Globus pallidus (tissue), 1 donor: Measurements from ENCODE around the gene NAV1.

Source experiments
- DNase-seq: peaks from one replicate; pipeline ENCODE4 v3.0.0-alpha.2; 2015; ENCODE audit warnings: low spot score

NAV1 gene

DNA sequence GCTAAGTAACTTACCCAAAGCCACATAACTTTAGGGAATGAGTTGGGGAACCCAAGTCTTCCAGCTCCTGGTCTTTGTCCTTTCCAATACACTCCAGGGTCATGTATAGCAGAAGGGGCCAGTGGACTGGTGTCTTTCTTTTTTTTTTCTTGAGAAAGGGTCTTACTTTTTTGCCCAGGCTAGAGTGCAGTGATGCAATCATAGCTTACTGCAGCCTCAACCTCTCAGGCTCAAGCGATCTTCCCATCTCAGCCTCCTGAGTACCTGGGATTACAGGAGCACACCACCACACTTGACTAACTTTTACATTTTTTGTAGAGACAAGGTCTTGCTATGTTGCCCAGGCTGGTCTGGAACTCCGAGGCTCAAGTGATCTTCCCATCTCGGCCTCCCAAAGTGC, 12.2 kb downstream of the NAV1 start:
- DNase-seq, result no peak

DNA sequence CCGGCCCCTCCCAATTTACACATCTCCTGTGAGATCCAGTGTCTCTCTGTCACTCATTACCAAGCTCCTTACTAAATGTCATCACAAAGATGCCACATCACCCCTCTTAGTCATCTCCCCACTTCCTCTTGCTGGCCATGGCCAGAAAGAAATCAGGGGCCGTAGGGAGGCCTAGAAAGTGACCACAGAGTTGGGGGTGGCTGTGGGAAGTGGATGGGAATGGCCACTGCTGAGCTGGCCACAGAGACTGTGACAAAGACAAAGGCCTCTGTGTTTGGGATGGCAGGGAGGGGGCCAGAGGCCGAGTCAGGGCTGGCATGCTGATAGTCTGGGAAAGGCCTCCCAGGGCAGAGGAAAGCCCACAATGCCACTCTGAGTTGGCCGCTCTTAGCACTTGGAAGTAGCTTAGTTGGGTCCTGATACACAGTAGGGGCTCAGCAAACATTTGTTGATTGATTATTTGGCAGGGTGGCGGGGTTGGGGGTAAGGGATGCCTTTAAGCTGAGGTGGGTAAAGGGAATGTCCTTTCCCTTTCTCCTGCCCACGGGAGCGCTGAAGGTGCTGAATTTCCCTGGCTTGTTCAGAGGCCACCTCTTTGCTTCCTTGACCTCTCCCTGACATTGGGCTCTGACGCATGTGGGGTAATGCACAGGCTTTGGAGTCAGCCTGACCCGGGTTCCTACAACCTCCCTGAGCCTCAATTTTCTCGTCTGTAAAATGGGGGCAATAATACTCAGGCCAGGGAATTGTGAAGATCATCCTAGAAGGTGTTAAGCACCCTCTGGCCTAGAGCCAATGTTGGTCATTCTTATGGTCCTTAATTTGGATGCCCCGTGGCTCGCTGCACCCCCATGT, 13.2 kb downstream of the NAV1 start:
- DNase-seq, result peak; percentile 97

DNA sequence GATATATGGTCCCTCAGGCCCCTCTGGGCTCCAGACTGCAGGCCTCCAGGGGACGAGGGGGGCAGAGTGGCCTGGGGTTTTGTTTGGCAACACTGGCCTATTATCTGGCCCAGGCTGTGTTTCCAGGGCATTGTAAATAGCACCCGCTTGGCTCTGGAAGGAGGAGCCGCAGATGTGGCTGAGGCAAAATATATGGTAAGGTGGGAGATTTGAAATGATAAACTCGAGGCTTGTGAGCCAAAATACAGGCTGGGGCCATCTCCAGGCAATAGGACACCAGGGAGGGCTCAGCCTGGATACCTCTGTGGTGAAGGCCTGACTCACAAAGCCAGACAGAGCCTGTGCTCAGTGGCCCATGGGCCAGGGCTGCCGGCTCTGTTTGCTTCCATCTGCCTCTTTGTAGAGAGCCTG, 14.0 kb downstream of the NAV1 start:
- peak; percentile 78 for DNase-seq

DNA sequence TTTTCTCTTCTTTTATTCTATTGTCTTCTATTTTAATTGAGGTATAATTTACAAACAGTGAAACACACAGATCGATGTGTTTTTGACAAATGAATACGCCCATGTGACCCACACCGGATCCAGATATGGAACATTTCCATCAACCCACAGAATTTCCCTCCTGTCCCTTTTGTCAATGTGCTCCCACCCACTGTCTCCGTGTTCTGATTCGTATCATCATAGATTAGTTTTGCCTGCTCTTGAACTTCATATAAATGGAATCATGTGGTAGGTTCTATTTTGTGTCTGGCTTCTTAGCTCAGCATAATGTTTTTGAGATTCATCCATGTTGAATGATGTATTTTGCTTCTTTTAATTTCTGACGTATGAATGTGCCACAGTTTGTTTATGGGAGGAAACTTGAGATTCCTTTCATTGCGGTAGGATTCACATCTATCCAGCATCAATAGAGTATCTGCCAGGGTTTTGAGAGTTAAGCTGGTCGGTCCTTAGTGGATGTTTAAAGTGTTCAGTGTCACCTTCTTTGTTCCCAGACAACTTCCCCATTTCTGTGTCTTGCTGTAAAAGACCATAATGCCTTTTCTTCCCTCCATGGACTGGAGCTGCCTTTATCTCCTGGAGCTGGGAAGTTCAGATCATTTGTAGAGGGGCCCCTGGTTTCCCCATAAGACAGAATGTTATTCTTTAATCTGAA, 14.7 kb downstream of the NAV1 start:
- DNase-seq, result no peak

DNA sequence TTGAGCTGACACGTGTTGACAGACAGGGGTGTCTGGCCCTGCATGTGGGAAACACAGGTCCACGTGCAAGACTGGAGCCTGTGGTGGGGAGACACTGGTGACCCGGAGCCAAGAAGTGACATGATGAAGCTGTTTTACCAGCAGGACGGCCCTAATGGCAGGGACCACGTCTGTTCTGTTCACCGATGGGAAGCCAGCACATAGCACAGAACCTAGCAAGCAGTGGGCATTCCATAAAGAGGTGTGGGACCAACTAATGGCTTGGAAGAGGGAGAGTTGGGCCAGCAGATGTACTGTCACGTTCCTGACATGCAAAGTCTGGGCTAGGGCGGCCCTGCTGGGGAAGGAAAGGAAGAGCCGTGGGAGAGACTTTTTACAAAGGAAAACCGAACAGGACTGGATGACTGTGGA, 15.3 kb downstream of the NAV1 start:
- DNase-seq, result no peak

DNA sequence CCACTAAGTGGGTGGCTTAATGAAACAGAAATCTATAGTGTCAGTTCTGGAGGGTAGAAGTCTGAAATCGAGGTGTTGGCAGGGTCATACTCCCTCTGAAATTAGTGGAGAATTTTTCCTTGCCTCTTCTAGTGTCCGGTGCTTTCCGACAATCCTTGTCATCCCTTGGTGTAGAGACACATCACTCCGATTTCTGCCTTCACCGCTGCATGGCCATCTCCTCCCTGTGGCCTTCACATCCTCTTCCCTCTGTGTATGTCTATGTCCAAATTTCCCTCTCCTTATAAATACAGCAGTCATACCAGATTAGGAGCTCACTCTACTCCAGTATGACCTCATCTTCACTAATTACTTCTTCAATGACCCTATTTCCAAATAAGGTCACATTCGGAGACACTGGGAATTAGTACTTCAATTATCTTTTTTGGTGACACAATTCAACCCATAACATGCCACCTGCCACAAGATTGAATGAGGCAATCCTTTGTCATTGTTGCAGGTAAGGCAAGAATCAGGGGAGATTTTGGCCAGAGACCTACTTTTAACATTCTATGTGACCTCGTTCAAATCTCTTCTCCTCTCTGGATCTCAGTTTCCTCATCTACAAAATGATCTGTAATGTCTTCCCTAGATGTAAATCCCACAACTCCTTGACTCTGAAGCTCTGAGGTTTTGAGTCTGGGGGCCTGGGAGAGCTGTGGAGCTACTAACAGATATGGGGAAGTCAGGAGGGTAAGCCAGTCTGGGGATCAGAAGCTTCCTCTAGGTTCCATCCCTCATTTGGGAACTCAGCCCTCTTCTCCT, 16.1 kb downstream of the NAV1 start:
- DNase-seq, result no peak

DNA sequence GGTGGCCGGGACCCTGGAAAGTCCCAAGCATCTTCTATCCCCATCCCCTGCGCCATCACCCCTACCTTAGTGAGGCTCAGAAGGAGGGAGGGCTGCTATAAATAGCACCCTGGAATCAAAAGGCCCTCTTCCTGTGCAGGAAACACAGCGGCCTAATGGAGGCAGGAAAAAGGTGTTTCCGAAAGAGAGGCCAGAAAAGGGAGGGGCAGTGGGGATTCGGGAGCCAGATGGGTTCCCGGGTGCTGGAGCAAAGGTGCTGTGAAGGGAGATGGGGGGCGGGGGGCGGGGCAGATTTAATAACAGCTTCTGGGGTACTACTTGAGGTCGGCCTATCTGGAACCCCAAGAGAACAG, 16.6 kb downstream of the NAV1 start:
- no peak for DNase-seq

DNA sequence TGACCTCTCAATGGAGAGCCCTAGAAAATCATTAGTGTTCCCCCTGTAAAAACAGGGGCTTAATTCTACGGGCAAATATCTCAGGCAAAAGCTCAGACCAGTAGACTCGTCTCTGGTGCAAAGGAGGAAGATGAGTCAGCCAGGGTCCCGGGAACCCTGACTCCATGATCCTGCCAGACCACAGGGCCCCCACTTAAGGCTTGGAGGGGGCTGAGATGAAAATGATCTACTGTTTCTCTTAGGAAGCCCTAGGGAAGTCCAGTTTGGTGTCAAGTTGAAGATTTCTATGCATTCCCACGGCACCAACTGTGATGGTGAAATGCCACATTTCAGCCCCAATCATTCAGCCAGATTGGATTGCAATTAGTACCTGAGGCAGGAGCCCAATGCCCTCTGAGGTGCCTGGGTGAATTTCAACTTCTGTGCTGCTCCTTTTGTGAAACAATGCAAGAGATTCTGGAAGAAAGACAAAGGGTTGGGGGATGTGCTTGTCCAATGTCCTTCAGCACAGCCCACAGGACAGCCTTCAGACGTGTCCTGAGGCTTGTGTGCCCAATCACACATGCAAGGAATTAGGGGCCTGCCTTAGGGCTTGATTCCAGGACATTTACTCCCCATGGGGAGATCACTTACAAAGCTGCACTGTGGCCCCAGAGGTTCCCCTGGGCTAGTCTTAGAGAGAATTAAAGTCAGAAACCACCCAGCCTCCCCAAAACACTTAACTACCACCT, 18.1 kb downstream of the NAV1 start:
- DNase-seq, result no peak

DNA sequence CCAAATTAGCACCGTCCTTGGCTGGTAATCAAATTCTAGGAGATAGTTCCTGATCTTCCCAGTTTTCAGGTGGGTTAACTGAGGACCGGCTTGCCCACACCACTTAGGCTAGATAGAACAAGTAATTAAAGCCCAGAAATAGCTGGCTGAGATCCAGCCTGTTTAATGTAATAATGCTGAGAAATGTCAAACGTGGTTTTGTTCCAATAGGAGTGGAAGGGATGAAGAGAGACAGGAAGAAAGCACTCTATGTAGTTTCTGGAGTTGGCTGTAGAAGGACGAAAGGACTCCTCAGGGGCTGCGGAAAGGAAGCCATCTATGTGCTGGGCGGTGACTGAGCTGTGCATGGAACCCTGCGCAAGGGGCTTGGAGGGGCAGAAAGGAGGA, 18.6 kb downstream of the NAV1 start:
- DNase-seq, result no peak

DNA sequence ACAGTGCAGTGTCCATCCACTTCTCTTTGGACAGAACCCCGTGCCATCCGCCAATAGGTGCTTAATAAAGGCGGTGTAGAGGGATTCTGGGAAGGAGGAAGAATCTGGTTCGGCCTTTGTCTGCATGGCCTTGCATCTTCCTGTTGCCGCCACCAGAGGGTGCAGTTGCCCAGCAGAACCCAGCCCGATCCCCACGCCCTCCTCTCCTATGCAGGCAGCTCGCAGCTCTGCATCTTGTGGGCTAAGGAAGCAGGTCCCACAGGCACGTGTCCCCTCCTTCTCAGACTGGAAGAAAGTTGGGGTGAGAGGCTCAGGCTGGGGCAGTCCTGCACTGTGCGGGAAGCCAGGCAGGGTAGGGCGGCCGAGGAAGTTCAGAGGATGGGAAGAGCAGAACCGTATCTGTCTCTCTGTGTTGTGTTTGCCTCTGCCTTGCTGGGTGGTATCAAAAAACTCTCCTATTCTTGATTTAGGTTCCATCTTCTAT, 20.8 kb downstream of the NAV1 start:
- peak; percentile 88 for DNase-seq

DNA sequence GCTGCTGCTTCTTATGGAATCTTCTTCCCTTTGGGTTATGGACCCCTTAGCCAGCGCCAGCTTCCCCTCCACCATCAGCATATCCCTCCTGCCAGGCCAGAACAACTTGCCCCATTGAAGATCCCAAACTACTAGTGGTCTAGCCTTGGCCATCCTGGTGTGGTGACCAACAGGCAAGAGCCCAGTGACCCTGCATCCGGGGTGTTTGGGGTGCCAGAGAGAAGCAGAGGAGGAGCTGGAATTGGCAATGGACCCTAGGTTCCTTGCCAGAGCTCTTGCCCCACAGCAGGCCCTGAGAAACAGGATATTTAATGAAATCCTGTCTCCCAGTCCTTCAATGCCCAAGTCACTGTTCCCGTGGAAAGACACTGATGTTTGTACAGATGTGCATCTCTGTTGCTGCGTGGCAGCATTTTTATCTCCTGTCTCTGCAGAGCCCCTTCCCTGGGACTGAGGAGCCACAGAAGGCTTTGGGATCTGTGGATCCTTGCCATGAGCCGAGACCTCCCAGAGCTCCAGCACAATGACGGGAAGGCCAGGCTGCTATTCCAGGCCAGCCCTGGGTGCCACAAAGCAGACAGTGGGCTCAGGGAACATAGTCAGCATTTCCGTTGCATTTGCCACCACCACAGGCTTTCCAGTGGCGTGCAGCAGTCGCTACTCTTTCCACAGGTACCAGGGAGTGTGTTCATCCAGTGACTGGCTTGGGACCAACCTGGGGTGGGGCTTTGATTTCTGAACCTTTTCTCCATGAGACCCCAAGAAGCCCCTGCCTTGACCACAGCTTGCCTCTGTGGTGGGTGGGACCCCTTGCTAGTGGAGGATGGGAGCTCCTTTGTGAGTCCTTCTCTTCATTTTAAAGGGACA, 21.6 kb downstream of the NAV1 start:
- no peak for DNase-seq

DNA sequence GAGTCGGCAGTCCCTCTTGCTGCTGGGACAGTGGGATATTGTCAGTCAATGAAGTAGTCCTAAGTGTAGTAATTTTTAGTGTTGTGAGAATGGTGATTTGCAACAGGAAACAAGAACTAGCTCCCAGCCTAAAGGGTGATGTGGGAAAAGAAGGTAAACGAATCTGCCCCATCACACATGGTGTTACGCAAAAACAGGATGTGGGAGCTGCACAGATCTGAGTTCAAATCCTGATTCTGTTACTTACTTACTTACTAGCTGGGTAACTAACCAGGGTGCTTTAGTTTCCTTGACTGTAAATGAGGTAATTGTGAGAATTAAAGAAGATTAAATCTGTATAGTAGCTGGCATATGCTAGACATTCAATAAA, 22.3 kb downstream of the NAV1 start:
- no peak for DNase-seq

DNA sequence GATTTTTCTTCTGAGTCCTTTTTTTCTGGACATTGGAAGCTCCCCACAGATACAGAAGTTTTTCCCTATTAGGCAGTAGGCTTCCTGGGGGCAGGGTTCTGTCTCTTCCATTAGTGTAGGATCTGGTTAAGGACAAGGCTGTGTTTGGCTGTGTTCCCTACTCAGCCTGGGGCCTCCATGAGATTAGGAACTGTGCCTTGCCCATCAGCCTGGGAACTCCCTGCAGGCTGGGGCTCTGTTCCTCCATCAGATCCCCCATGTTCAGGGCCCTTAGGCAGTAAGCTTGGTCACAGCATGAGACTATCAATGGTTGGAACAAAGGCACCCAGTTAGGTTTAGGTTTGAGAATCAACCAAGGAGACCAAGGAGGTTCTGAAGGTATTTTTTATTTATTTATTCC, 22.7 kb downstream of the NAV1 start:
- no peak for DNase-seq

DNA sequence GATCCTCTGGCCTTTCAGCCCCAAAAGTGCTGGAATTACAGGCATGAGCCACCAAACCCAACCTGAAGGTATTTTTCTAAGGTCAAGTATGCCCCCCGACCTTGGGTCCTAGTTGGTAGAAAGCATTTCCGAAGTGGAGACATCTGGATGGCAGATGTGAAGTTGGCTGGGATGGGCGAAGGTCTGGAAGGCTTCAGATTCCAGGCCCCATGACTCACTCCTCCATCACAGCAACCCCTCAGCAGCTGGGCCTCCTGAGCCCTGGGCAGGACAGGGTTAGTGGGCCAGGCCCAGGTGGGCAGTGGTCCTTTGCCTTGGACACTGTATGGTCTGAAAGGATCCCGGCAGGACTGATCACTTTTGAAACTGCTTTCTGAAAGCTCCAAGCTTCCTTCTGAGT, 23.3 kb downstream of the NAV1 start:
- DNase-seq, result no peak

DNA sequence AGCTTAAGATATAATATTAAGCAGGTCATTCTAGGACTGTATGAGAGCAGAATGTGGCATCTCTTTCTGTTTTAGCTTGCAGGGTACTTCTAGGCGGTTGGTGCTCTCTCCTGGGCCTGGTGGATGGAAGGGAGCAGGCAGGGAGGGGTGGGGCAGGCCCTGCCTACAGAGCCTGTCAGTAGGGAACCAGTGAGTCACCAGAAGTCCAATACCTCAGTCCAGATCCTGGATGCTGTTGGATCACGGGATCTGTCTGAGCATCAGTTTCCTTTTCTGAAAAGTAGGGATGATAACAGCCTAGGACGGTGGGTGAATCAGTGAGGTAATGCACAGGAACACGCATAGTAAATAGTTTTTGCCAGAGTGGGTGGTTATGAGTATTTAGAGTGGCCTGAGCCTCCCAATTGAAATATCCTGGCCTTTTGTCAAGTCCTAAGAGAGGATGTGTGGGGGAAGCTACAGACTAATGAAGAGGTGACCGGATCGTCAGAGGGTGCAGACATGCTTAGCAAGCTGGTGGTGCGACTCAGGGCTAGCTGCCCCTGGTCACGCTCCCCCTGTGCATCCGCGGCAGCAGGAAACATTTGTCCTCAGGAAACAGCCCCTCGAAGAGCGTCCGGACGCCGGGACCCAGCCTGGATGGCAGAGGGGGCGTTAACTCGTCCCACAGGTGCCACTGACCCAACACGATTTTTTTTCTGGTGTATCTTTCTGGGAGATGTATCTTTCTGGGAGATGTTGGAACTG, 23.9 kb downstream of the NAV1 start:
- DNase-seq, result no peak

DNA sequence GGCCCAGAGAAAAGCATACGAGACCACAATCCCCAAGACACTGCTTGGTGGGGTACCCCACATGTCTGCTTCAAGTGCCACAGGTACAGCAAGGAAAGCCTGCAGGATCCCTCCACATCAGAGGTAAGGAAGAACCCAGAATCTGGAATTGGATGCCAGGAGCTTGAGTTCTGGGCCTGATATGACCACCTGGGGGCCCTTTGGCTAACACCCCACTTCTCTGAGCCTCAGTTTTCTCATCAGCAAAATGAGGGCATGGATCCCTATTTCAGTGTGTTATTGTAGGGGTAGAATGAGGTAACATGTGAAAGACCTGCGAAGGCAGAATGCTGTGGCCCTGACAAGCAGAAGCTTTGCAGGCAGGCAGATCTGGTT, 24.5 kb downstream of the NAV1 start:
- no peak for DNase-seq

DNA sequence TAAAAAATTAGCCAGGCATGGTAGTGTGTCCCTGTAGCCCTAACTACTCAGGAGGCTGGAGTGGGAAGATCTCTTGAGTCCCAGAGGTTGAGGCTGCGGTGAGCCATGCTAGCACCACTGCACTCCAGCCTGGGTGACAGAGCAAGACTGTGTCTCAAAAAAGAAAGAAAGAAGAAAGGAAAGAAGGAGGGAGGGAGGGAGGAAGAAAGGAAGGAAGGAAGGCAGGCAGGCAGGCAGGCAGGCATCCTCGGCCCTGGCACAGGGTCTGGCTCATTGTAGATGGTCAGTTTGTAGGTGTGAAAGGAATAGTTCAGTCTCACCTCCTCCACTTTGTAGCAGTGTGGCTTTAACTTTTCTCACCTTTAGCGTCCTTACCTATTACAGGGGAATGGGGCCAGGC, 25.0 kb downstream of the NAV1 start:
- DNase-seq, result no peak

DNA sequence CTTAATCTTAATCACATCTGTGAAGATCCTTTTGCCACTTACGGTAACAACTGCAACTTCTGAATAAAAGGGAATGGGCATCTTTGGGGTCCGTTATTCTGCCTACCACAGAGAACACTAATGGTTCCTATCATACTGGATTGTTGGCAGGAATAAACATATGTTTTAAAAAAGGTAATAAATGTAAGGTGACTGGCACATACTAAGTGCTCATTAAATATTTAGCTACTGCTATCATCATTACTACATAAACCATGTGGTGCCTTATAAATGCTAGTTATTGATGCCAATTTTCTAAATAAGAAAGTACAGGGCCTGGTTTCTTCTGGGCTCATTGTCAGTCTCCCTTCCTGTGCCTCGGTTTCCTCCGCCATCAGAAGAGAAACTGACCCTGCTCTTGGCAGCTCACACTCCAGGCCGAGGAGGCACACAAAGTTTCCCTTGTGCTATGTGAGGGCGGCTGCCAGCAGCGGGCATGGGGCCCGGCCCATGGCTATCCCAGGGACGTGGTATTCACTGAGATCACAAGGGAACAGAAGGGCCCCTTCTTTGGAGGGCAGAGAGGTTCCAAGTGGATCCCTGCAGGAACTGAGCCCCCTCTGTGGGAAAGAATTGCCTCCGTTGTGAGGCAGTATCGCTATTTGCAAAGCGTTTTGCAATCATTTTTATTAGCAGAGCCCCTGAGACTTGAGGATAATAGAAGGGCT, 26.2 kb downstream of the NAV1 start:
- DNase-seq, result peak; percentile 98

DNA sequence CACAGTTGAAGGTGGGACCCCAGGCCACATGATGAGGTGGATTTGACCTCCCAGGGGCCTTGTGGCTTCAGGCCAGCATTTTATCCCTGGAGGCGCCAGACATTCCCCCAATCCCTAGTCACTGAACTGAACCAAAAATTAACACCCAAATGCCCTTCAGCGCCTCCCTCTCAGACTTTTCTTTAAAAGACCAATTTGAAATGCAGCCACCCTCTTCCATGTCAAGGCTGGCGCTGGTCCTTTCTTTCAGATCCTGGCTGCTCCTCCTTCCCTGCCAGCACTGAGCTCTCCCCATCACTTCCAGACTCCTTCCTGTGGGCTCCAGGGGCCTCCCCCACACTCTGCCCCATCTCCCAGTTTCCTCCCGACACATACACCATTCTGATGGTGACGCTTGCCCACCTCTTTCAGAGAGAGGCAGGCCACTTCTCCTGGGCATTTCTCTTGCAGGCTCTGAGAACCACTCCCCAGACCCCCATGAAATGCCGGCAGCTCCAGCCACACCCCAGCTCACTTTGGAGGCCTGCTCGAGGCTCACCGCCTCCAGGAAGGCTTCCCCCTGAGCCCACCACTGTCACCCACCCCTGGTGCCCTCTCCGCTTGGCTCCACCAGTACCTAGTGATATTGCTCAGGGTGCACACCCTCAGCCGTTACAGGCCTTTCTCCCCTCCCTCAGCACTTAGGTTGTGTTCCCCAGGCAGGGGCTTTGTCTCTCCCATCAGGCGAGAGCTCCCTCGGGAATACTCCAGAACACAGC, 27.0 kb downstream of the NAV1 start:
- peak; percentile 80 for DNase-seq
